ENCODE results near the gene PI4KA.
A peak's percentile ranks its signal among the peaks of the same experiment; 100 is the strongest.

The PI4KA gene

DNA sequence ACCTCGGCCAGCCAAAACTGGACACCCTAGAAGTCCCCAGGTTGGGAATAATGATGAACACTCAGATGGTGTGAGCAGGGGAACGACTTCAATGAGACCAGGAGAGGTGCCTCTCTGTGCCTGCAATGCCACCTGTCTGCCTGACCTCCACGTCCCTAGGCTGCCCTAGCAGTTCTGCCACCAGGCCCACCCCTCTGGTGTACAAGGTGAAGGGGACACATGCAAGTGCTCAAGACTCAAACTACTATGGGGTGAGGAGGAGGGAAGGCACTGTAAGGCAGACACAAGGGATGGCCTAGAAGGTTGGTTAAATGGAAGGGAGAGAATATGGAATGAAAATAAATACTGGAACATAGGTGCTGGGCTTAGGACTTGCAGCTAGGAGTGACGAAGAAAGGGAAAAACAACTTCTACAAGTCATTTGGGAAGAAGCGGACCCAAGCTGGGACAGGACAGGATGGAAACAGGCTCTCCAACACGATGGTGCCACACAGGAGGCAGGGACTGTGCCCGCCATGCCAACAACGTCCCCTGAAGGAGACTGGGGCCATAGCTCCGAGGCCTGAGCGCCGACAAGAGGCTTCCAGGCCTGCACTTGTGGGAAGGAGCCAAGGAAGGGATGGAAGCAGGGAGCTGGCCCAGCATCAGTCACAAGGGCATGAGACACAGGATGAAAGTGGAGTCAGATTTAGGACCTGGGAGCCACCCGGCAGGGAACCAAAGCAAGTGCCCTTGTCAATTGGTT, 66.2 kb downstream of the PI4KA start:
- DNase-seq, result no peak

DNA sequence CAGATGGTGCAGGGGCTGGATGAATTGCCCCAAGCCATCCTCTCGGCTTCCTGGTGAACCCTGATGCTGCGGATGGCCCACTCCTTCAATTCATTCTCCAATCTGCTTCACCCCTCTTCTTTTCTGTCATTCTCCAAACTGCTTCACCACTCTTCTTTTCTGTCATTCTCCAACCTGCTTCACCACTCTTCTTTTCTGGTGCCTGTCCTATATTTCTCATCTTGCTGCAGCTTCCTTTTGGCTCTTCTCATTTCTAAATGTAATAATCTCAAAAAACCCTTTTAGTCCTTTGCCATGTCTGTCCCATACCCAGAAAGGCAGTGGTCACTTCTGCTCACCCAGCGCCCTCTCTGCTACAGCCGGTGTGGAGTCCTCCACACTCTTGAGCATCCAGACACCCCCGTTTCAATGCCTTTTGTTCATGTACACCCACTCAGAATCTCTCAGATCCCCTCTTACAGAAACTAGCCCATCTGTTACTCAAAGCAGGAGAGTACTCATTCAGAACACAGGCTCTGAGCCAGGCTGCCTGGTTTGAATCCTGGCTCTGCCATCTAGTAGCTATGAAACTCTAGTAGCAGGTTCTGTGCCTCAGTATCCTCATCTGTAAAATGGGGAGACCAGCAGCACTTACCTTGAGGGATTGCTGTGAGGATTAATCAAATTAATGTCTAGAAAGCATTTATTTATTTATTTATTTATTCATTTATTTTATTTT, 69.8 kb downstream of the PI4KA start:
- no peak for DNase-seq

DNA sequence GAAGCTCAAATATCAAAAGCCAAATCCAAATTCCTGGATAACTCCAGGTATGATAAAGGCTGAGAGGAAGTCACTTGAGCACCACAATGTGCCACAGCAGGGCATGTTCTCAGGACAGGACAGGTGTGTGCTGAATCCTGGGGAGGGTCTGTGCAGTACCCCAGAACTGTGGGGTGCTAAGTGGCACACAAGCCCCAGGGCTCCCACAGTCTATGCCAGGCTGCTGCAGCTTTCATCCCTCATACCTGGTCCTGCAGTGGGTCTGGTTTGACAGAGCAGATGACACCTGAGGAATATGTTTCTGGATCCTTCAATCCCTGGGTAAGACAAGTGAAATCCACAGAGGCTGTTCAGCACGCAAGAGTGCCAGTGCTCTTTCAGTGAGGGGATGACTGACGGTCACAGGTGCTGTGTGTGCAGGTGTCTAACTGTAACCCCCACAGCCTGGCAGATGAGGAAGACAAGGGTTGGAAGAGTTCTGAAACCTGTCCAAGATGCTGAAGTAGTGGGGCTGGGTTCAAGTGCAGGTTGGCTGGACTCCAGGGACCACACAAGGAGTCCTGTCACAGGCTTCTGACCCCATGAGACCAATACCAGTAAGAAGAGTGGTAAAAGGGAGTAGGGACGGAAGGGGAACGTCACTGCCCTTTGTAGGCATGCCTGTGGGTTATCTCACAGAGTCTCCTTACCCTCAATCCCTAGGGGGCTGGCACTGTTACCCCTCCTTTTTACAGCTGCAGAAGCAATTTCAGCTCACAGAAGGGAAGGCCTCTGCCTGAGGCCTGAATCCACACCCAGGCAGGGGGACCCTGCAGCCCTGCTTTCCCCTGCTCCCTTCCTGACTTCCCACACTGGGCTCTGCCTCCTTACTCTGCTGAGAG, 70.6 kb downstream of the PI4KA start:
- DNase-seq, result no peak

DNA sequence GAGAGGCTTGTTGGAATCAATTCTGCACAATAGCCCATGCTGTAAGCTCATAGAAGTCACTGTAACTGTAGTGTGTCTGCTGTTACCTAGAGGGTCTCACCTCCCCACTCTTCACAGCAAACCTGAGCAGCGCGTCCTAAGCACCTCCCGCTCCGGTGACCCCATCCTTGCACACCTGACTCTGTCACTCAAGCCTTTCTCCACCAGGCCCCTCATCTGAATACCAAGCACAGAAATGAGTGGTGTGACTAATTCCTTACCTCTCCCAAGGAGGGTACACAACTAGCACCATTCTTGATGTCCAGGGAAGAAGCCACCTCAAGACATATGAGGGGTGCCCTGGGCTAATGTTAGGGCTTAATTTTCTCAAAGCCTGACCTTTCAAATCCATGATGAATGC, 71.4 kb downstream of the PI4KA start:
- no peak for DNase-seq

- DNase-seq, result peak in 1 of 2 experiments; percentile 23
Observed at GRCh38 chr22:20786536-20786979, 72.1 kb downstream of the PI4KA start.

- DNase-seq, result no peak
Observed at GRCh38 chr22:20786048-20786447, 72.6 kb downstream of the PI4KA start.

DNA sequence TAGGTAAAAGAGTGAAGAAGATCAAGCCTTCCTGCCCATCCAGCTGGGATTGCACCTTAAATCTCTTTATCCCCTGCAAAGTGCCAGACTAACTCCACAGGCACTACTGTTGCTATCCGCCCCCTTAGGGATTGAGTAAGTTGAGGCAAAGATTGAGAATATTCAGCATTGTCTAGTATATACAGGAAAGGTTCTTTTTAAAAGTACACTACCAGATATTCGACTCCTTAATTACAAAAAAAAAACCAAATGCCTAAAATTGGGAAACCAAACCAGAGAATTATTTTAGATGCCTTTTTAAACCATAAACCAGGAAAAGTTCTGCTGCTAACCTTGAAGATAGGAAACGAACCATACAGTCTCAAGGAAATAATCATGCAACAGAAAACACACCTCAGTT, 73.2 kb downstream of the PI4KA start:
- DNase-seq, result no peak

GRCh38 chr22:20783844-20784723, 74.5 kb downstream of the PI4KA start:
- peak; percentile 58 to 64 for DNase-seq

- DNase-seq, result no peak
Observed at GRCh38 chr22:20783300-20783673, 75.3 kb downstream of the PI4KA start.

GRCh38 chr22:20782596-20783299, 75.9 kb downstream of the PI4KA start:
- no peak for DNase-seq

- DNase-seq, result no peak
Observed at GRCh38 chr22:20782083-20782482, 76.5 kb downstream of the PI4KA start.

- DNase-seq, result no peak
Observed at GRCh38 chr22:20781272-20781990, 77.2 kb downstream of the PI4KA start.

DNA sequence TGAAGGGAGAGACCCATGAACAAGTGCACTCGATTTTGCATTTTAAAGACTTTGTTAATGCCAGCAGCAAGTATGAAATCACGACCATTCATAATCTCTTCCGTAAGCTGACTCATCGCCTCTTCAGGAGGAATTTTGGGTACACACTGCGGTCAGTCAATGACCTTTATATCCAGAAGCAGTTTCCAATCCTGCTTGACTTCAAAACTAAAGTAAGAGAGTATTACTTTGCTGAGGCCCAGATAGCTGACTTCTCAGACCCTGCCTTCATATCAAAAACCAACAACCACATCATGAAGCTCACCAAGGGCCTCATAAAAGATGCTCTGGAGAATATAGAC, 78.8 kb downstream of the PI4KA start:
- no peak for DNase-seq

- DNase-seq, result no peak
Observed at GRCh38 chr22:20779014-20779817, 79.4 kb downstream of the PI4KA start.

DNA sequence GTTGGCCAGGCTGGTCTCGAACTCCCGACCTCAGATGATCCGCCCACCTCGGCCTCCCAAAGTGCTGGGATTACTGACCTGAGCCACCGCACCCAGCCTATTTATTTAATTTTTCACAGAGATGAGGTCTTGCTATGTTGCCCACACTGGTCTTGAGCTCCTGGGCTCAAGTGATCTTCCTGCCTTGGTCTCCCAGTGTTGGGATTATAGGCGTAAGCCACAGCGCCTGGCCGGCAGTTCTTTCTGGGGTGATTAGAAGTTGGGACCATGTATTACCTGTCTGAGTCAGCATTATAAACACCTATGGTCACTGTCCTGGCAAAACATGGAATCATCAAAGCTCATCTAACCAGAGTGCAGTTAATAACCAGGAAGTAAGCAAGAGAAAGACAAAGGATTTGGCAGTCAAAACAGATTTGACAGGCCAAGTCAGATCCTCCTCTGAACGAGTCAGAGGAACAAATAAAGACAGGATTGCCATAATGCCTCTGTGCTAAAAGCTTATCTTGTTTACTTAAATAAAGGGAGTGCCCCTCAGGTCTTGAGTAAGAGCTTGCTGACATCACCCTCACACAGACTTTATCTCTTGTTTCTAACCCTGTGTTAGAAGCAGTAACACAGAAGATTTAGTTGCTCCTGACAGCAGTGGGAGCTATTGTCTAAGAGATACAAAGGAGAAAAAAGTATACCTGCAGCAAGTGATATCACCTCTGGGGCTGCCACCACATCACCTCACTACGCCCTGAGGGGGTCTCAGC, 81.0 kb downstream of the PI4KA start:
- no peak for DNase-seq

DNA sequence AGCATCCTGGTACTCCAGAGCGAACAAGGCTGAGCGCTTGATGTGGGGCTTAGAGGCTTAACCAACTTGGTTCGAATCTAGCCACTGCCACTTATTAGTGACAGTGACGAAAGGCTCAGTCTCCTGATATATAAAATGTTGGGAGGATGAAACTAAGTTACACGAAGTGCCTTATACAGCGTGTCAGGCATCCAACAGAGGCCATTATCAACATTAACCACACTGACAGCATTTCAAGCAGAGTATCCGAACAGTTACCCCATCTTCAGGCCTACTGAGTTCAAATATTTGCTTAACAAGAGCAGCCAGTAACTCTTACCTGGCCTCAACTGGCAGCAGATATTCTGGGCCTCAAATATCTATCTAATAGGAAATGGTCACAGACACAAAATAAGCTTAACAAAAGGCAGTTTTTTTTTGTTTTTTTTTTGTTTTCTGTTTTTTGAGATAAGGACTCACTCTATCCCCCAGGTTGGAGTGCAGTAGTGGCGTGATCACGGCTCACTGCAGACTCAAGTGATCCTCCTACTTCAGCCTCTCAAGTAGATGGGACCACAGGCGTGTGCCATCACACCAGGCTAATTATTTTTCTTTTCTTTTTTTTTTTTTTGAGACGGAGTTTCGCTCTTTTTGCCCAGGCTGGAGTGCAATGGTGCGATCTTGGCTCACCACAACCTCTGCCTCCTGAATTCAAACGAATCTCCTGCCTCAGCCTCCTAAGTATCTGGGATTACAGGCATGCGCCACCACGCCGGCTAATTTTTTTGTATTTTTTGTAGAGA, 81.8 kb downstream of the PI4KA start:
- no peak for DNase-seq

- no peak for DNase-seq
Observed at GRCh38 chr22:20775342-20775895, 83.2 kb downstream of the PI4KA start.

GRCh38 chr22:20774882-20775281, 83.7 kb downstream of the PI4KA start:
- DNase-seq, result no peak
